Muscle of back (tissue), 11 donors: ENCODE results near the gene TIAM1. TPM values are rescaled to one million over a fixed set of nuclear protein-coding genes. Genes with fewer than 3 reads are reported as not detected.
A peak's percentile ranks its signal among the peaks of the same experiment; 100 is the strongest.

Experiments
- DNase-seq, 3 donors: peaks; one replicate each; pipeline versions ENCODE4 v3.0.0 to v3.0.0-alpha.2; 2013
- polyA plus RNA-seq, 10 donors: library from polyadenylated mRNA; unstranded; fragments of 120-200 nt; gene quantifications; one replicate each; pipeline ENCODE4 v1.2.1, GENCODE V29; 2013; ENCODE audit not compliant: insufficient read length in 10 of 10

TIAM1 gene
- polyA plus RNA-seq, 10 donors = 8.6 to 23.1 (median 12.9) TPM

DNA sequence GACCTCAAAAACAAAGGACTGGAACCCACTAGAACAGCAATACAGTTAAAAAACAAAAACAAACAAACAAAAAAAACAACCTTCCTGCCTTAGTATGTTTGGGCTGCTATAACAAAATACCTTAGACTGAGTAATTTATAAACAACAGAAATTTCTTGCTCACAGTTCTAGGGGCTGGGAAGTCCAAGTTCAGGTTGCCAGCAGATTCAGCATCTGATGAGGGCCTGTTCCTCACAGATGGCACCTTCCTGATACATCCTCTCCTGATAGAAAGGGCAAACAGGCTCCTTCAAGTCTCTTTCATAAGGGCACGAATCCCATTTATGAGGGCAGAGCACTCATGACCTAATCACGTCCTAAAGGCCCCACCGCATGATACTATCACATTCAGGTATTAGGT is 55.9 kb downstream of the TIAM1 start:
- DNase-seq = no peak

DNA sequence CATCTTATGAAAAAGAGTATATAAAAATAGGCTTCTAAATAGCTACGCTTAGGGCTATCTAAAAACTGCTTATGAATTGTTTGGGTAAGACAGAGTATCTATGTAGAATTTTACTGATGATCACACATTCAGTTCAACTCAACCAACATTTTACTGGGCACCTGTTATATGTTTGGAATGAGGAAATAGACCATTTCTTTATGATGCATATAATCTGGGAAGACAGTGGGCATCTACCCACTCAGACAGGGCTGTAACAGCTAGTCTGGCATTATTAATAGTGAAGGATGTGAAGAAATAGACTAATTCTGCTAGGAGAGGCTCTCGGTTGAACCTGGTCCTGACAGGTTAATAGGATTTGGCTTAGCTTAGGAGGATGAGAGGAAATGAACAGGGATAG is 56.9 kb downstream of the TIAM1 start:
- DNase-seq = no peak

DNA sequence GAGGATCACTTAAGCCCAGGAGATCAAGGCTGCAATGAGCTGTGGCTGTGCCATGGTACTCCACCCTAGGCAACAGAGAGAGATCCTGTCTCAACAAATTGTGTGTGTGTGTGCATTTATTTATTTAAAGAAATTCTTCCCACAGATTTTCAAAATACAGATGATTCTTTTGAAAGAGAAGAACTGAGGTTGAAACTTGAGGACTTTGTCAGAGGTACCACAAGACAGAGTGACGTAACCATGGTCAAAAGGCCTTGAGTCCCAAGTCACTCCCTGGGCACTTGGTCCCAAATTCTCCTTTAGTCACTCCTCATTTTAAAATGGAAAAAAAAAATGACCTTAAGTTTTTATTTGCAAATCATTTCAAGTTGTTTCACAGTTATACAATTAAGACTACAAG is 57.4 kb downstream of the TIAM1 start:
- no peak for DNase-seq

DNA sequence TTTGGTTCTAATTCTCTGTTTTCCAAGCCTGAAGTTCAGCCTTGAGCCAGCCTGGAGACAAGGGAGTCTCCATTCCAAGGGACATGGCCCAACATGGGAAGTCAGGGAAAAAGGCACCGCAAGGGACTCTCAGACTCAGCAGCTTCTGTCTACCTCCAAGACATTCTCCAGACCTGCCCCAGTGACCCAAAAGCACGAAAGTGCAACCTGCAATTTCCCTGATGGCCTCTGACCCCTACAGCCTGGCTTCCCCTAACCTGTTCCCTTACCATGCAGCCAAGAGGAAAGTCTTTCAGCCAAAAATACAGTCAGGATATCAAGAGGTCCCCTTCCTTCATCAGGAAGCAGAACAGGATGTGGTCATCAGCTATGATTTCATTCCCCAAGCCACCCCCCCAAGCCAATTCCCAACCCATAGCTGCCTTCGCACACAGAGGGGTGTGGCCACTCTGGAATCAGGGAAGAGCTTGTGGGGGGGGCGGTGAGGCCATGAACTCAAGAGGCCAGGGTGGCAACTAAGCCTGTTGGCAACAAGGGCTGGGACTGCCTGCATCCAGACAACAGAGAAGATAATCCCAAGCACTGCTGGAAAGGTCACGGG is 59.2 kb downstream of the TIAM1 start:
- DNase-seq = no peak

DNA sequence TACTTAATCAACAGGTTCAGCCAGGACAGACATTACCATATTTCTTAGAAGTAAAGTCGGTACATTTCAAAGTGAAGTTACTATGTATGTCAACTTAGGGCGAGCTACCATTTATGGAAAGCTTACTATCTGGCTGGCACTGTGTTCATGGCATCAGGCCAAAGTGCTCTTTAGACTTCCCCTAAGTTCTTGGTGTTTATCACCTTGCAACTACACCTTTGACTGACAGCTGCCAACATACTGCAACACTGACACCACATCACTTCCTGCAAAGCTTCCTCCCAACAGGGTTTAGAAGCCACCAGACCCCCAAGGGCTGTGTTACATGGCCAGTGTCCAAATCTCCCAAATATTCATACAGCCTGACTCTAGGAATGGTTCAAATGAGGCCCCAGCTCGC is 61.0 kb downstream of the TIAM1 start:
- DNase-seq = no peak

DNA sequence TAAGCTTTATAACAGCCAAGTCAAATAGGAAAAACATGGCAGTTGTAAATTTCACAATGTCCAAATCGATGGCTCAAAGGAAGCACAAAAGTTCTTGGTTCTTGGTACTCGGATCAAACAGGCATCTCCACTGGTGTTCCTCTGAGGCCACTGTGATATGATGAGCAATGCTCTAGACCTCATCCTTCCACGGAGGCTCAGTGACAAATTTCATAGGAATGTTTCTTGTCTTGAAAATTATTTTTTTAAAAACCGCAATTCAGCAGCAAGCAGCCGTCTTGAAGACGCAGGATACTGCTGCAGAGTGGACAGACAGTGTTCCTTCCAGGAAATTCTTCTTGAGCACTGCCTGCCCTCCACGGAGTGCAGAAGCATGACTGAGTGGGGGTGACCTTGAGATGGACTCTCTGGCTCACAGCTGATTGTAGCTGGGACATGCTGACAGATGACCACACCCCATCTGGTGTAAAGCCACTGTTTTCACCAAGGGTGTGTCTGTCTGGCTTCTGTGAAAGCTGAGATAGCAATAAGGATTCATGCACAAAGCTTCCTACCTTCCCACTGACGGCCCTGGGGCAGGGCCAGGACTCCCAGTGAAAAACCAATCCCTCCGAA is 61.9 kb downstream of the TIAM1 start:
- peak in 1 of 3 donors; percentile 83 for DNase-seq

DNA sequence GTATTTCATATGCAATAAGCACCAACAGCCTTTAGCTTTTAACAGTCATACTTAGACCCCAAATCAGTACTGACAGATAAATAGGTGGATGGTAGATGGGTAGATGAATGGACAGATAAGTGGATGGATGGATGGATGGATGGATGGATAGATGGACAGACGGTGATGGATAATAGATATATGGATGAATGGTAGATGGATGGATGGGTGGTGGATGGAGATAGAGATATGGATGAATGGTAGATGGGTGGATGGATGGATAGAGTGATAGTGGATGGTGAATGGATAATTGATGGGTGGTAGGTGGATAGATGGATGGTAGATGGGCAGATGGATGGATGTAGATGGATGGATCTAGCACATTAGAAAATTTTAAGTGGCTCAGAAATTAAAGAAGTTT is 62.5 kb downstream of the TIAM1 start:
- no peak for DNase-seq

DNA sequence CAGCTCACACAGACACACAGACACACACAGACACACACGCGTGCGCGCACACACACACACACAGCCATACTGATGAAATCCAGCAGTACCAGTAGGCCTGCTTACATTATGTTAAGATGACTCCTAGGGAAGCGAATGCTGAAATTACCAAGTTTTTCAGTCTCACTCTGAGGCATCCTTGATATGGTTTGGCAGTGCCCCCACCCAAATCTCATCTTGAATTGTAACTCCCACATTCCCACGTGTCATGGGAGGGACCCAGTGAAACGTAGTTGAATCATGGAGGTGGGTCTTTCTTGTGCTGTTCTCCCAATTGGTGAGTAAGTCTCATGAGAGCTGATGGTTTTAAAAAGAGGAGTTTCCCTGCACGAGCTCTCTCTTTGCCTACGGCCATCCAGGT is 64.1 kb downstream of the TIAM1 start:
- DNase-seq = no peak

DNA sequence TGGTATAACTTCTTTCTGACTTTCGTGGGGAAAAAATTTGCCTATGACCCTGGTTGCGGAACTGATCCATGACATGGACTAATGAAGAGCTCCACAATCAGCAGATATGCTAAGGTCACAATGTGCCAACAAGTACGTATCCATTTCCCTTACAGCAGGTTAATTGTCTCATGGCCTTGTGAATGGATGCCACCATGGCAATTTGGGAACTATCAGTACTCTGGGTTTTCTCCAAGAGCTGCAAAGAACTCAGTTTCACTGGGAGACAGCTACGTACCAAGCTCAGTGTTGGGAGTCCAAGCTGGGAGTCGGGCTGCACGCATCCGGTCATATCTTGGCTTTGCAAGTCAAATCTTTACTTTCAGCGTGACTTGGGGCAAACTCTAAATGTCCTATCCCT is 64.8 kb downstream of the TIAM1 start:
- no peak for DNase-seq

DNA sequence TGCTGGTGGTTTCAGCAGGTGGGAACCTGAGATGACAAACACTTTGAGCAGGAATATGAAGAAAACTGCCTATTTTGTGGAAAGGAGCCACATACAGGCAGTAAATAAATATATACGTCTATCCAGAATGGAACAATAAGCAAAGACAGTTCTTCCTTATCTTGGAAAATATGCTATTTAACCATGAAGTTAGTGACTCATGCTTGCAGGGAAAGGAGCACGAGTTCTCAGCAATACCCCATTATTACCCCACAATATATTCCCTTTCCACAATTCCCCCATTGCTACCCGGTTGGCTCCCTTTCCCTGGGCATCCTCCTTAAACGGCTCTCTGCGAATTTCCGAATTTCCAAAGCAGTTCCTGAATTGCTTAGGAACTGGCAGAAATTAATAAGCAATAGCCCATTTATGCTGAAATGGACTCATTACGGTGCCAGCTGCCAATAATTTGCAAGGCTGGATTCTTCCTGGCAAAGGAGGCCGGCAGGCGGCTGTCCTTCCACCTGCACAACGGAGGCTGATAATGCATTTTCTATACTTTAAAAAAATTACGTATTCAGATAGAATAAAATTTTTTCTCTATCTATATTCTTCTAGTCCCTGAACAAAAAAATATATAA is 65.4 kb downstream of the TIAM1 start:
- no peak for DNase-seq

DNA sequence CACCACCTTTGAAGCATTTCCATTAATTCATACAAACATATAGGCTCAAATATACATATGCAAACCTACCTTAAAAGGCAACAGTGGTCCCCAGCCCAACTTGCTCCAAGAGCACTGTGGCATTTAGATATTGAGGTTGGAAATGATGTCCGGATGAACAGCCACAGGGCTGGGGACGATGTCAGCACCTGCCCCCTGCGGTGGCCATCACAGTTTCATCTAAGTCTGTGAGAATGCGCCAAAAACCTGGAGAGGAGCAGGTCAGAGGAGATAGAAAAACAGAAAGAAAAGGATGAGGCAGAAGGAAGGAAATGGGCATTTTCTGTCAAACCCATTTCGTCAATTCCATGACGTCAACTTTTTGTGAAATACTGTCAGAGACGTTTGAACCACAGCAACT is 67.4 kb downstream of the TIAM1 start:
- DNase-seq = no peak

DNA sequence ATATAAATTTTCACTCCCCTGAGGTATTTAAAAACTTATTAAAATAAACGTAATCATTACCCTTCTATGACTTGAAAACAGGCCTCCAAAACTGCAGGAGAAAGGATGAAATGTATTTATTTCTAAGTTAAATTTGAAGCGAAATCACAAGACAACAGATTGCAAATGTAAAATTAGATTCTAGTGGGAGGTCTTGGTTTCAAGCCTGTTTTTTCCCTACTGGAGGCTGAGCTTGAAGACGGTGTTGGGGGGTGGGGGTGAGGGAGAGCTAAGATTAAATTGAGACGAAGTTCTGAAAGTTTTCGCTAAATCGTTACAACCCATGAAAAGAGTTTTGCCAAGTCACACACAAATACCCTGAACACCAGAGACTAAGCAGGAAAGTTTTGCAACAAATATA is 68.2 kb downstream of the TIAM1 start:
- no peak for DNase-seq

DNA sequence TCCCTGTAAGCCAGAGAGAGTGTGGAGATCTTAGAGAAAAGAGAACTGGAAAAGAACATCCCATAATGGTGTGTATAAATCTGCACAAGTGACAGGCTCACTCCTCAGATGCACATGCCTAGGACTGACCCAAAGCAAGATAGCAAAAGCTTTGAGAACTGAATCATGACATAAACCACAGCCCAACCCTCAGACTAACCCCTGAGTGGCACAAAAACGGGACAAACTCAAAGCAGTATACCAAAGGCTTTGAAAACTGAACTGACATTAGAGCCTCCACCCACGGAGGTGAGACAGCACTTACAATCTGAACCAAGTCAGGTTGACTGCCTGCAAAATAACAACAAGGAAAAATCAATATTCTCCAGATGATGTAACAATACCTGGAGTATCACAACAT is 70.8 kb downstream of the TIAM1 start:
- no peak for DNase-seq

DNA sequence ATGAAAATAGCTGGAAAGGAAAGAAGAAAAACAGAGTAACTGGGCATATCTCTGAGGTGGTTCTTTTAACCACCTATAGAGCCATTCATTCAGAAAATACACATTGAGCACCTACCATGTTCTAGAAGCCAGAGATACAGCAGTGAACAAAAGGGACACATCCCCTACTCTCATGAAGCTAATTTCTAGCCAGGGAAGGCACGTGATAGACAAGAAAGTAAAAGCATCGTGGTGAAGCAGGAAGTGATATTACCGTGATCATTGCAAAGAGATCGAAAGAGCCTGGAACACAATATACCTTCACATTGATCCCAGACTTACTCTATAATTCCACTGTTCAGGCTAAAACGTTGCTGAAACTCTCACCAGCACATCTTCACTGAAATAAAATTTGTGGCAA is 76.0 kb downstream of the TIAM1 start:
- no peak for DNase-seq

DNA sequence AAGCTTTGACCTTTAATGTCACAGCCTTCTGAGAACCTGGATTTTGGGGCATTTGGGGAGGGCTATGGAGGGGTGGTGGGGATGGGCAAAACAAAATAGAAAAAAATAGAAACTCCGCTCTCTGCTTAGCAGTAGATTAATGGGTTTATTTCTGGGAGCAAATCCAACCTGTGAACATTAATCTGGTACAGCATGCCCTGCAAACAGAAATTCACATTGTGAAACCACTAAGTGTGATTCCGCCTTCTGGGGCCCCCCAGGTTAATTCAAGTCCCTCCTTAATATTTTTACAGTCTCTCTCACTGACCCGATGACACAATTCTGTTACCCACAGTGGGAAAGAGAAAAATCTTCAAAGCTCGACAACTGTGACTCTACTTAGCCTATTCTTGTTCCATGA is 76.4 kb downstream of the TIAM1 start:
- no peak for DNase-seq

DNA sequence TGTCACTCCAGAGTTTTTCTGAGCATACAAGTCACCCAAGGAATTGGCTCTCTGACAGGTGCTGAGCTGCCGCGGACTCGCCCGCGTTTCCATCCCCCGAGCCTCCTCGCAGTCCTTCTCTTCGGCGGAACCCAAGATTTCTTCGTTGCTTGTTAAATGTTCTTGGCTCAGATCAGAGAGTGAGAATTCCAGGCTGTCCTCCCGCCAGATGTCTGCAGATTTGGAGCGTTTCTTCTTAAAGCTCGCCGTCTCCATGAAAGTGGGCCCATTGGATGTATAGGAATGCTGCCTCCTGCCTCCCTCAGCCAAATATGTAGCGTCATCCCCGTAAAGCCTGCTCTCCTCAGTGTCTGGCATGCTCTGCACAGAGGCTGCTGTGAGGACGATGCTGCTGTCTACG is 77.8 kb downstream of the TIAM1 start:
- peak in 2 of 3 donors; percentile 76 to 90 for DNase-seq

DNA sequence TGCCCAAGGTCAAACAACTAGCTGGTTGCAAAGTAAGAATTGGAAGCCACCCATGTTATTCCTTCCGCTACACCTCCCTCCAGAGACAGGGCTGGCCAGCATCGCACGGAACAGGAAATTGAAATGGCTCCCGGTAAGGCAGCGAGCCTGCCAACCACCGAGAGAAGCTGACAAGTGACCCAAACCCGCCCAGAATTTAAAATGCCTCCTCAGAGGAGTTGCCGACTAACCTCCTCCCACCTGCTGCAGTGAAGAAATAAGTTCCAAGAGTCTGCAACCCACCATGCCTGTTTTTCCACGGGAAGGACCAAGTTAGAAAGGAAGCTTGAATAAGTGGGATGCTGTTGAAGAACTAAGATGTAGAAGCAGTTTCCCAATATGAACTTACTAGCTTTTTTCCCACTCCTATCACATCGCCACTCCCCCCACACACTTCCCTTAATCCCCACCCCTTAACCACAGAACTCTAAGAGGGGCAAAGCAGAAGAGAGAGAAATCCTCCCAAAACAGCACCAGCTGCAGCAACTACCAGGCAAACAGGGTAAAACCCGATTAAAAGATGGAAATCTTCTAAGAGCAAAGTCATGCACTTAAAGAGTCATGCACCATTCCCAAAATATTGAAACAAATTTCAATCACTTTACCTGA is 78.6 kb downstream of the TIAM1 start:
- peak in 1 of 3 donors; percentile 63 for DNase-seq

DNA sequence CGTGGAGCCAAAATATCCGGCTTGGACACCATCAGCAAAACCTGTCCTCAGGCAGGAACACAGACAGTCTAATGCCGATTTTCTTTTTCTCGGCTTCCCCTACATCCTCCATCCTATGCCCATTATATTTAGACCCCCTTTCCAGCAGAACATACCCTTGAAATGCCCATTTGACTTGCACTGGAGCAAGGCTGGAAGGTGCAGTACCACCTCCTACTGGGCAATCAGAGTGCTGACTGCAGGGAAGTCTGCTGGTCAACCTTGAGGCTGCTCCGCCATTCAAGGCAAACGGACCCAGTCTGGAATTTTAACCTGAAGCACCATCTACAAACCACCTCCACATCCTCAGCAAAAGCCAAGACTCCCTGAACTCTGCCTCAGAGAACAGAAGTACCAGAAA is 79.5 kb downstream of the TIAM1 start:
- DNase-seq = no peak

DNA sequence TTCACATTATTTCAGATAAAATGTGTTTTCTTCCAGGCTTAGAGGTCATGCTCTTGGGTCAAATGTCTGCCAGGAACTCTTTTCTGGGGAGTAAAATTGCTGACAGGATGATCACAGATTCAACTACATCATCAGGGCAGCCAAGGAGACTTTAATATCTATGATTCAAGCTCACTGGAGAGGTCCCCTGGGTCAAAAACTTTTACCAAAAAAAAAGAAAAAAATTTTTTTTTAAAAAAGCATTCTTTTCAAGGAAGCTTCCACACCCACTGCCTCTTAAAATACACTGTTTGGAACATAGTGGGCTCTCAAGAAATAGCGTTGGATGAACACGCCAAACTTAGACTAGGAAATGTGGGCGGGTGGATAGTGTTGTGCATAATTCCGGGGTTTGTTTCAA is 81.3 kb downstream of the TIAM1 start:
- DNase-seq = peak in 2 of 3 donors; percentile 52 to 73

DNA sequence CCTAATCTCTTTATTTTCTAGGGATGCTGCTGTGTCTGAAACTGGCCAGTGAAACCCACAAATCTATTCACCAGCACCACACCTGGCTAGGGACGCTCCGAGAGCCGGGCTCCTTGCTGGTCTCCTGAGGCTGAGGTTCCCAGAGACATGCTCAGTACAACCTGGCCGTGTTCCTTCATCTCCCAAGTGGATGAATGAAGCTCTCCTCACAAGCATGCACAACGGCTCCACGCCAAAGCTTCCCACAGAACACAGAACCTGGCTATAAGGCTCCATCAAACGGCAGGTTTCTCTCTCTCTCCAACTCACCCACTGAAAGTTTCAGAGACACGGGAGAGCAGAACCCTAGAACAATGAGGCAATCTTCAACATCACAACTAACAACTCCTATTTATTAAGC is 82.3 kb downstream of the TIAM1 start:
- DNase-seq = no peak

DNA sequence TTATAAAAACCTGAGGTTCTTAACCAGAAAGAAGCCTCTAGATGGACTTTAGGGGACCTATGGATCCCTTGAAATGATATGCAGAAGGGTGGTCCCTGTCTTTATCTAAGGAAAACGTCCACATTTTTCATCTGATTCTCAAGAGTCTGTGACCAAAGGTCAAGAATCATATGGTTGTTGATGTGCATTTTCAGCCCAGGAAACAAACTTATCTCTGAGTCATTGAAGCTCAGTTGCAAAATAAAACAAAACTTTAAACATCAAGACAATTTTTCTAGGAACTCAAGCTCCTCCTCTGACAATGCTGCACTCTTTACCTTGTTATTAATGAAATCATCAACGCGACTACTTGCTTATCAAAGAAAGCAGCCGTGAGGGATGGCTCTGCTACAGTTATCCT is 83.3 kb downstream of the TIAM1 start:
- no peak for DNase-seq

DNA sequence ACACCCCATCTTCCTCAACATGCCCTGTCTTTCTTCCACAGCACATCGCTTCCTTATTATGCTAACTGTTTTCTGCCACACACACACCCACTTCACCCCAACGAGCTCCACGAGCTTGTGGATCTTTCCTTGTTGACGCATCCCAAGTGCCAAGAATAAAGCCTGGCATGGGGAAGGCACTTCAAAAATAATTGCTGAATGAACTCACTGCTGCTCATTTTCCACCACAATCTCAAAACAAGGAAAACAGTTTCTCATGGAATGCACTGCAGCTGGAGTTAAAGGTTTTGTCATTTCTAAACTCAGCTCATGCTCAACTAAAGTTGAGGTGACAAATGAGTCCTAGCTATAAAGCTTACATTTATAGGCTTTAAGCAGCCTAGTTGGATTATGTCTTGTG is 86.0 kb downstream of the TIAM1 start:
- DNase-seq = no peak

DNA sequence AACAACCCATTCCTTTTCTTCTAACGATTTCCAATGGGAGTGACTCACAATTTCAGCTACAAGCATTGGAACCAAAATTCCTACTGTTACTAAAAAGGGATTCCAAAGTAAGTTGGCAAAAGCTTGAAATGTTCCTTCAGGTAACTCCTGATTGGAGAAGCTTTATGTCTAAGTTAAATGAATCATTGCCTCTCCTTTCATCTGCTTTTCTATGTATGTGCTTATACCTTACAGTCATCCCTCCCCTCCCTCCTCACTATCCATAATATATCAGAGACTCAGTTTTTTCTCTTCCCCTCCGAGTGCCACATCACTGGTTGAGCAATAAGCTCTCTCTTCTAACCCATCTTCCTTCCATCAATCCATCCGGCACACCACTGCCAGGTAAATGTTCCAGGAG is 86.8 kb downstream of the TIAM1 start:
- DNase-seq = no peak
